Stimulated activated CD8-positive, alpha-beta memory T cell treated with anti-CD3 and anti-CD28 coated beads, Interleukin-2, amount 100 ng/mL, for 48 hours (primary cell): ENCODE measurements around the gene LRRC41.
A peak's percentile ranks its signal among the peaks of the same experiment; 100 is the strongest.
"Not testable (repeated sequence)": the region's sequence is repeated elsewhere in the genome, so short reads cannot be mapped to it uniquely, and the experiment has no call there.

Experiments used
- DNase-seq, 2 donors: peaks; one replicate each; pipeline ENCODE4 v3.0.0-alpha.2; 2020; ENCODE audit warnings: low read depth in 2 of 2

Gene LRRC41, protein sequence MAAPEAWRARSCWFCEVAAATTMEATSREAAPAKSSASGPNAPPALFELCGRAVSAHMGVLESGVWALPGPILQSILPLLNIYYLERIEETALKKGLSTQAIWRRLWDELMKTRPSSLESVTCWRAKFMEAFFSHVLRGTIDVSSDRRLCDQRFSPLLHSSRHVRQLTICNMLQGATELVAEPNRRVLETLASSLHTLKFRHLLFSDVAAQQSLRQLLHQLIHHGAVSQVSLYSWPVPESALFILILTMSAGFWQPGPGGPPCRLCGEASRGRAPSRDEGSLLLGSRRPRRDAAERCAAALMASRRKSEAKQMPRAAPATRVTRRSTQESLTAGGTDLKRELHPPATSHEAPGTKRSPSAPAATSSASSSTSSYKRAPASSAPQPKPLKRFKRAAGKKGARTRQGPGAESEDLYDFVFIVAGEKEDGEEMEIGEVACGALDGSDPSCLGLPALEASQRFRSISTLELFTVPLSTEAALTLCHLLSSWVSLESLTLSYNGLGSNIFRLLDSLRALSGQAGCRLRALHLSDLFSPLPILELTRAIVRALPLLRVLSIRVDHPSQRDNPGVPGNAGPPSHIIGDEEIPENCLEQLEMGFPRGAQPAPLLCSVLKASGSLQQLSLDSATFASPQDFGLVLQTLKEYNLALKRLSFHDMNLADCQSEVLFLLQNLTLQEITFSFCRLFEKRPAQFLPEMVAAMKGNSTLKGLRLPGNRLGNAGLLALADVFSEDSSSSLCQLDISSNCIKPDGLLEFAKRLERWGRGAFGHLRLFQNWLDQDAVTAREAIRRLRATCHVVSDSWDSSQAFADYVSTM

DNA sequence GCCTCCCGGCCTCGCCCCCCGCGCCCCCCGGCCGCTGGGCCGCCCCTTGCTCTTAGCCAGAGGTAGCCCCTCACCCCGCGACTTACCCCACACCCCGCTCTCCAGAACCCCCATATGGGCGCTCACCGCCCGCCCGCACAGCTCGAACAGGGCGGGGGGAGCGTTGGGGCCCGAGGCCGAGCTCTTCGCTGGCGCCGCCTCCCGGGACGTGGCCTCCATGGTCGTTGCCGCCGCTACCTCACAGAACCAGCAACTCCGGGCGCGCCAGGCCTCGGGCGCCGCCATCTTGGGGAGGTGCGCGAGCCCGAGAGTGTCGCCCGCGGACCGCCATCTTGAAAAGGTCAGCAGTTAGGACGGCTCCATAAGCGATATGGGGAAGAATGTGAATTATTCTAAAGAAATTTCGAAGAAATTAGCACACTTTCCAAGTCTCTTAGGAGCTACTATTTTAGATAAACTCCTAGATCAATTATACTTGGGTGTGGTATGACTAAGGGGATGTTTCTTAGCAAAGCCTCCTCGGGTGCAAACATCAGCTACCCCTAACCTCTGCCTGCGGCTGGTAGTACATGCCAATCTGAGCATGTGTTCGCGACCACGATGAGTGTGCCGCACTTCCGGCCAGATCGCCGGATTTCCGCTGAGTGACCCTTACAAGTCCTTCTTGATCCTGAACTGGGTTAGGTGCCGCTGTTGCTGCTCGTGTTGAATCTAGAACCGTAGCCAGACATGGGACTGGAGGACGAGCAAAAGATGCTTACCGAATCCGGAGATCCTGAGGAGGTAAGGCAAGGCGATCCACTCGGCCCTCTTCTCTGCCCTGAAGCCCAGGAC lies at the start of gene LRRC41, which contains the start of gene UQCRH:
LRRC41 (minus strand) TSS at position 579 of the 834 bp plus-strand sequence; CDS start at position 285, 294 bp downstream.
UQCRH (plus strand) TSS at position 661 of the 834 bp plus-strand sequence; CDS start at position 730, 69 bp downstream.
- DNase-seq, result peak; percentile 84 to 87

DNA sequence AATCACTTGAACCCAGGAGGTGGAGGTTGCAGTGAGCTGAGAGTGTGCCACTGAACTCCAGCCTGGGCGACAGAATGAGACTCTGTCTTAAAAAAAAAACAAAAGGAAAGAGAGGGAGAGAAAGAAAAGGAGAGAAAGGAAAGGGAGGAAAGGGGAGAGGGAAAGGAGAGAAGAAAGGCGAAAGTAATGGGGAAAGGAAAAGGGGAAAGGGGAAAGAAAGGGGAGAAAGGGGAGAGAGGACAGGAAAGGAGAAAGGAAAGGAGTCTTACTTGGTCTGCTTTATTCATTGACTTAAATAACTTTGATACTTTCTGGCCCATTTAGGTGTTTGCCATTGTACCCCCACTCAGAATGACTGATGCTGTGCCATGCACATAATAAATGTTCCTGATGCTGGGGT lies 48.9 kb upstream of the LRRC41 start:
- no peak for DNase-seq

DNA sequence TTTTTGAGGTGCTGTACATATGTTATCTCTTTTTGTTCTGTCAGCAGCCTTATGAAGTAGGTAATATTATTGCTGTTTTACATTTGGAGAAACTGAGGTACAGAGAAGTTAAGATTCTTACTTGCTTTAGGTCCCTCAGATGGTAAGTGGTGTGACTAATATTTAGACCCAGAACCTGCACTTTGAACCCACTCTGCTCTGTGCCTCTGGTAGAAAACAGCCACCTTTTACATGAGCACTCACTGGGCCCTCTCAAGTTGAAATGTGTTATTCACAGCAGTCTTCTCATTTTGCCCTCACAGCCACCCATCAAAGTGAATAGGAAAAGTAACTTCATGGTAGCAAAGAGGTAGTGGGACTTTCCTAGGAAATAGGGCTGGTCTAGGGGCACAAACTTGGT lies 41.9 kb upstream of the LRRC41 start:
- DNase-seq, result no peak

DNA sequence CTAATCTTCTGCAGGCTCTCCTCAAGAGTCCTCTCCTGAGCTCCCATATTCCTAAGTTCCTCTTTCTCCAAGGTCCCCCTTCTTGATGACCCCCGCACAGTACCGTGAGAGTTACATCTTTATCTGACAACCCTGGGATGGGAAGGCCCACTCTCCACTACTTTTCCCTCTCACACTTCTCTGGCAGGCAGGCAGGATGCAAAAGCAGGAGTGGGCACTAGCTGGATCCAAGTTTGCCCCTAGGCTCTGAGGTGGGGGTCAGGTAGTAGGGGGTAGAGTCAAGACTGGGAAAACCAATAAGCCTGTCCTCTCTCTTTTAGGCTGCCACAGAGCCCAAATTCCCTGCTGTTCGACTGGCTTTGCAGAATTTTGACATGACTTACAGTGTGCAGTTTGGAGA lies 41.1 kb upstream of the LRRC41 start:
- no peak for DNase-seq

DNA sequence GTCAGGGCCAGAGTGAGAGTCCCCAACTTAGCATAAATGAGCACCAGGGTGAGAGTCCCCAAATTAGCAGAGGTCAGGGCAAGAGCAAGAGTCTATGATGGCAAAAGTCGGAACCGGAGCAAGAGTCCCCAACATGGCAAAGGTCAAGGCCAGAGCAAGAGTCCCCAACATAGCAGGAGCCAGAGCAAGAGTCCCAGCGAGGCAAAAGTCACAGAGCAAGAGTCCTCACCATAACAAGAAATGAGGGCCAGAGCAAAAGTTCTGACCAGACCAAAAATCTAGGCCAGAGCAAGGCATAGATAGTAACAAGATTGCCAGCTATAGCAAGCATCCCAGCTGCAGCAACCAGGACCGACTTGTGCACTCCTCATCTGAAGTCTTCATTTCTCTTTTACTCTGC lies 40.3 kb upstream of the LRRC41 start:
- no peak for DNase-seq

DNA sequence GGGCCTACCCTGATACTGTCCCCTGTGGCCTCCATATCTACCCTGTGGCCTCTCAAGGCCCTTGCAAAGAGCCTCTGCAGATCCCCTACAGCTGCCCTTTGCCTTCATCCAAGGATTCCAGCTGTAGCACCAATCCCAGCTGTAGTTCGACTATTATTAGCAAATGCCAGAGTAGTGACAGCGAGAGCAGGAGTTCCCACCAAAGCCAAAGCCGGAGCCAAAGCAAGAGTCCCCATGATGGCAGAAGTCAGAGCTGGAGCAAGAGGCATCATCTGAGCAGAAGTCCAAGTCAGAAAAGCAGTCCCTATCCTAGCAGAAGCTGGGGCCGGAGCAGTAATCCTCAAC lies 39.9 kb upstream of the LRRC41 start:
- DNase-seq, result no peak

DNA sequence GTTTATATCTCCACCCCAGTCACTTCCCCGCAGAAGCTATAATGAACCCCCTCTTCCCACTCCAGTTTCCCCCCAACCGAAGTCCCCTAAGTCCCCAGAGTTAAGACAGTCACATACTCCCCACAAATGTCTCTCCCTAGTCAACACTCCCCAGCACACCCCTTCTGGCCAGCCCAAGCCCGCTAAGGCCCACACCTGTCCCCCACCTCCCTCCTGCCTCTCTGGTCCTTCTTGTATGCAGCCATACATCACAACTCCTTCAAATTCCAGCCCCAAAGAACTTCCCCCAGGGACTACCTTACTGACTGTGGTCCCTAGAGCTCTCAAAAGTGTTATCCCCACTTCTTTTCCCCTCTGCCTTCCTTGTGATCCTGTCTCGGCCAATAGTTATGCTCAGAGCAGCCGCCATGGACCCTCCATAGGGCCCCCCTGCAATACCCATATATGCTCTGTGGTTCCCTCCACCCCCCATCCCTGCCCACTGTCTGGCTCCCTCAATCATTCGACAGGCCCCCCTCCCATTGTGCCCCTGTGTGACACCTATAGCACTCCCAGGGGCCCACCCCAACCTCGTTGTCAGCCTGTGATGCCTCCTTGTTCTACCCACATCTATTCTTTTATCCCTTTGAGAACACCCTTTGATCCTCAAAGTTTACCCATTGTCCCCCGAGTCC lies 39.4 kb upstream of the LRRC41 start:
- DNase-seq, result no peak

DNA sequence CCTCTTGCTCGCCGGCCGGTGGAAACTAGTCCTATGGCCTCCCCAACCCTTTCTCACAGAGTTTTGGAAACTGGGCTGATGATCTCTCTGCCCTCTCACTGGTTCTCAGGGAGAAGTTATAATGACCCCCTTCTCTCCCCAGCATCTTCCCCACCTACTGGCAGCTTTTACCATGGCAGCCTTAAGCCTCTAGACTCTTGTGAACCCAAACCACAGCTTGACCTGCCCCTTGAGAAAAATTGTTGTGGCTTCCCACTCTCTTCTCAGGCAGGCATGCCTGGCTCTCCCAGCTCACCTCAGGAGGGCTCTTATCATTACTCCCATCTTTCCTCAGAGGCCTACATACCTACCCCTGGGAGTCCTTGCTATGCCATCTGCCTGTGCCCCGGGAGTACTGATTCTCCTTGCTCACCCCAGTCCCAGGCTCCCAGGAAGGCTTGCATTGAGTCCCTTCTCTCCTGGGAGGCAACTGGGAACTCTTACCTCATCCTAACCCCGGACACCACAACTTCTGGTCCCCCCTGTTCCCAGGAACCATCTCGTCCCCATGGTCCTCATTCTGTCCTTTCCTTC lies 38.8 kb upstream of the LRRC41 start:
- no peak for DNase-seq

DNA sequence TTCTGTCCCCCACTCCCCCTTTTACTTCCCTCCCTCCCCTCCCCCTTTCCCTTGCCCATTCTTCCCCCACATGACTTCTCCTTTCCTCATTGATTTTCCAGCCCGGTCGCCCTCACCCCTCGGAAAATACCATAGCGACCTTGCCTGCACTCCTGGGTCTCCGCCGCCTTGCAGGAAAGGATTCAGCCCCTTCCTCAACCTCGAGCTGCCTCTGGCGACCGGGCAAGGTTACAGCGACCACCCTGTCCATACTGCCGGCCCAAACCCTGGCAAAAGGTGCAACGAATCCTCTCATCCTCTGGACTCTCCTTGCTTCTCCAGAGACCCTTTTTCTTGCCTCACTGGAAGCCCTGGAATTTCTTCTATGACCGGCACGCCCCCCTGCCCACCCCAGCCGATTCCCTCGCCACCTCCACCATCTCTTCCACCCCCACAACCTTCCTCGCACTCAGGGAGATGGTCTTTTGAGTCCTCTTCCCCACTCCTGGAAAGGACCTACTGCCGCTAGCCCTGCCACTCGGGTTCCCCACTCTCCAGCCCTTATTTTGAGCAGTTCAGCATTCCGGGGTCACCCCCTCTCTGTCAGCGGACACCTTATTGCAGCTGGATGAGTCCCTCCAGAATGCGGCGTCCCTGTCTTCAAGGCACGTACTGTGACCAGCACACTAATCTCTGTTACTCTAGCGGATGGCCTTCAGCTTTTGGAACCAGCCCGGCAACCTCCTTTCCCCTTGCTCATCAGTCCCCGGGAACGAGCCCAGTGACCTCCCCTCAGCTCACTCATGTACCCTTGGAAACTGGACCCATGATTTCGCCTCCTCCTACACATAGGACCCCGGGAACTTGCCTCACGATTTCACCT lies 38.0 kb upstream of the LRRC41 start:
- DNase-seq, result no peak

DNA sequence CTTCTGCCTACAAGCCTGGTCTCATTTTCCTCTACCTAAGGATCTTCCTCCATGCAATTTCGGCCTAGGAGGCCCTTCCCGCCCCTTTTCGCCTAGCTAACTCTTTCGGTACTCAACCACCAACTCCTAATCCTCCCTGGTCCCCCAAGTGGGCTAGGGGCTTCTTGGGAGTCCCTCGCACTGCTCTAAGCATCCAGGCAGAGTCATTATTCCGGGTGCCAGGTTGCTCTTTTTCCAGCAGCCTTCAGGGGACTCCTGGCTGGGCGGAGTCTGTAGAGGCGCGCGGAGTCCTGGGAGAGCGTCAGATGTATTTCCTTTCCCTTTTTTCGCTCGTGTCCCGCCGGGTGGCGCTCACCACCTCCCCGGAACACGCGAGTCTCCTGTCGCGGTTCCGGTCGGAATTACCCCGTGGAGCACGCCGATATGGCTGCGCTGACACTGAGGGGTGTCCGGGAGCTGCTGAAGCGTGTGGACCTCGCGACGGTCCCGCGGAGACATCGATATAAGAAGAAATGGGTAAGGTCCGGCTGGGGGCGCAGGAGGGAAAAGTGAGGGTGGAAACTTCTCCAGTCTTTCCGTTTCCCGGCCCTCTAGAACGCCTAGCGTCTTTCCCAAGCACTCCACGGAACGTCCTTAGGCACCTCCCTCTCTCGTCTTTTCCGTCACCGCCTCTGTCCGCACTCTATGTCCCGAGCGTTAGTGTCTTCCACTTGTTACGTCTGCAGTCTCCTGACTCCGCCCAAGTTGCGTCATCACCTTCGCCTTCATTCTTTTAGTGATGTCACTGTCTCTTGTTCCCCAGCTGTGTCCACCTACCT lies 37.2 kb upstream of the LRRC41 start, which contains the start of gene NSUN4:
NSUN4 (plus strand) TSS at position 404 of the 818 bp plus-strand sequence; CDS start at position 424, 20 bp downstream.
- peak; percentile 74 to 77 for DNase-seq

DNA sequence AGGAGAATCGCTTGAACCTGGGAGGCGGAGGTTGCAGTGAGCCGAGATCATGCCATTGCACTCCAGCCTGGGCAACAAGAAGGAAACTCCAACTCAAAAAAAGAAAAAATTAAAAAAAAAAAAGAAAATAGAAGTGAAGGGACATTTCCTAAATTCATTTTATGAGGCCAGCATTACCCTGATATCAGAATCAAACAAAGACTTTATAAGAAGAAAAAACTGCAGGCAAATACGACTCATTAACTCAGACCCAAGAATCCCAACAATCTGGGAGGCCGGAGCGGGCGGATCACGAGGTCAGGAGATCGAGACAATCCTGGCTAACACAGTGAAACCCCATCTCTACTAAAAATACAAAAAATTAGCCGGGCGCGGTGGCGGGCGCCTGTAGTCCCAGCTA lies 34.0 kb upstream of the LRRC41 start:
- not testable (repeated sequence) for DNase-seq

DNA sequence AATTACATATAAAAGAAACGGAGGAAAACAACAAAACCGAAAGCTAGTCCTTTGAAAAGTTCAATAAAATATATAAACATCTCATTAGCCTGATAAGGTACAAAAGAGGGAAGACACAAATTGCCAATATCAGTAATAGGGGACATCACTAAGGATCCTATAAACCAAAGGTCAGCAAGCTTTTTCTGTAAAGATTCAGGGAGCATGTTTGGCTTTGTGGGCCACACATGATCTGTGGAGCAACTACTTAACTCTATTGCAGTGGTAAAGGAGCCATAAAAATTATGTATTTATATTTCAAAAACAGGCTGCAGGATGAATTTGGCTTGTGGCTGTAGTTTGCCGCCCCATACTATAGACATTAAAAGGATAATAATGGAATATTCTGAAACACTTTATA lies 31.7 kb upstream of the LRRC41 start:
- DNase-seq, result no peak

DNA sequence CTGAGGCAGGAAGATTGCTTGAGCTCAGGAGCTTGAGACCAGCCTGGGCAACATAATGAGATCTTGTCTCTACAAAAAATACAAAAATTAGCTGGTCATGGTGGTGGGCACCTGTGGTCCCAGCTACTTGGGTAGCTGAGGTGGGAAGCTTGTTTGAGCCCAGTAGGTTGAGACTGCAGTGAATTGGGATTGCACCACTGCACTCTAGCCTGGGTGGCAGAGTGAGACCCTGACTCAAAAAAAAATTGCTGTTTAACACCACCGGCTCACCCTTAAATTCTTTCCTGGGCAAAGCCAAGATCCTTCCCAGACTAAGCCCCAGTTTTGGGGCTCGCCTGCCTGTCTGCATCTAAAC lies 30.6 kb upstream of the LRRC41 start:
- DNase-seq, result no peak

DNA sequence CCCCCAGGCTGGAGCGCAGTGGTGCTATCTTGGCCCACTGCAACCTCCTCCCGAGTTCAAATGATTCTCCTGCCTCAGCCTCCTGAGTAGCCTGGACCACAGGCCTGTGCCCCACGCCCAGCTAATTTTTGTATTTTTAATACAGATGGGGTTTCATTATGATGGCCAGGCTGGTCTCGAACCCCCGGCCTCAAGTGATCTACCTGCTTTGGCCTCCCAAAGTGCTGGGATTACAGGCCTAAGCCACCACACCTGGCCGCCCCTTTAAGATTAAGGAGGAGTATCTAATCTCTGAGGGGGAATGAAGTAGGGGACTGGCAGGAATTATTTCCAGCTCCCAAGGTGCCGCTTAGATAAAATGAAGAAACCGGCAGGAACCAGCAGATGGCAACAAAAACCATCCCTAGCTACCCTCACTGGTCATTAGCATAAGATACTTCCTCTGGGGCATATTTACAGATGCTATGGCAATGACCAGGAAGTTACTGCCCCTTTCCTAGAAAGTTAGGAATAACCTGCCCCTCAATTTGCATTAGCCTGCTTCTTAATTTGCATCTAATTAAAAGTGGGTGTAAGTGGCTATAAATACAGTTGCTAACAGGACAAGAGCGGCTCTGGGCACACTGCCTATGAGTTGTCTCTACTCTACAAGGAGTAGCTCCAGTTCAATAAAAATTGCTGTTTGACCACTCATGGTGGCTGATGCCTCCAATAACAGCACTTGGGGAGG lies 30.0 kb upstream of the LRRC41 start:
- DNase-seq, result no peak

DNA sequence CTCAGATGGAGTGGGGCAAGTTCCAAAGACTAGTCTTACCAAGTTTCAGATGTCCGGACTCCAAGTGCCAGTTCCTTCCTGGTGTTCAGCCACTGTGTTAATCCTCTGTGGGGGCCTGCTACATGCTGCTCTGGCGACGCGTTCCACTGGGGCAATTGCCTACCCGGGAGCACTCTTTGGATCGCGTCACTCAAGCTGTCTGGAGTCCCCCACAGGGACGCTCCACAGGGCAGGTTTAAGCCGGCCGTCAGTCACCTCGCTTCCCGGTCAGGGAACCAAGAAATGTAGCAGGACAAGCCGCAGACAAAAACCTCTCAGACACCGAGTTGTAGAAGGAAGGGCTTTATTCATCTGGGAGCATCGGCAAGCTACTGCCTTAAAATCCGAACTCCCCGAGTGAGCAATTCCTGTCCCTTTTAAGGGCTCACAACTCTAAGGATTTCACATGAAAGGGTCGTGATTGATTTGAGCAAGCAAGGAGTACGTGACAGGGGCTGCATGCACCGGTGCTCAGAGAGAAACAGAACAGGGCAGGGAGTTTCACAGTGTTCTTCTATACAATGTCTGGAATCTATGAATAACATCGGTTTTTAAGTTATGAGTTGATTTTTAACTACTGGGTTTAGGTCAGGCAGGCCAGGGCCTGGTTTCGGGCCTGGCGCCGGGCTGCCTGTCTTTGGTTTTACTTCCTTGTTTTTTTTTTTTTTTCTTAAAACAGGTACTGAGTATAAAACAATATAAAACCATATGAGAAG lies 28.5 kb upstream of the LRRC41 start:
- DNase-seq, result not testable (repeated sequence)

DNA sequence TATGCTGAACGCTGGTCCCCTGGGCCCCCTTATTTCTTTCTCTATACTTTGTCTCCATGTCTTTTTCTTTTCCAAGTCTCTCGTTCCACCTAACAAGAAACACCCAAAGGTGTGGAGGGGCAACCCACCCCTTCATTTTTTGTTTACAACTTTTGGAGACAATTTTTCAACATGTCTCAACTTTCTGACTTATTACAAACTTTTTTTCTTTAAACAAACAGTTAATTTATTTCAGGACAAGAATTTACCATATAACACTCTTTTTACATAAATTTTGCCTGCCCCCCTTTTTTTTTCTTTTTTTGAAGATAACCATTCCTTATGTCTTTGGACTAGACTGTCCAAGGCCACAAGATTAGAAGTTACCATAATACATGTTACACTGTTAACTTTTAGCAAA lies 27.0 kb upstream of the LRRC41 start:
- DNase-seq, result not testable (repeated sequence)

DNA sequence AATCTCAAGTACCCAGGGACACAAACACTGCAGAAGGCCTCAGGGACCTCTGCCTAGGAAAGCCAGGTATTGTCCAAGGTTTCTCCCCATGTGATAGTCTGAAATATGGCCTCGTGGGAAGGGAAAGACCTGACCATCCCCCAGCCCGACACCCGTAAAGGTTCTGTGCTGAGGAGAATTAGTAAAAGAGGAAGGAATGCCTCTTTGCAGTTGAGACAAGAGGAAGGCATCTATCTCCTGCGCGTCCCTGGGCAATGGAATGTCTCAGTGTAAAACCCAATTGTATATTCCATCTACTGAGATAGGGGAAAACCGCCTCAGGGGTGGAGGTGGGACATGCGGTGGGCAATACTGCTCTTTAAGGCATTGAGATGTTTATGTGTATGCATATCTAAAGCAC lies 26.4 kb upstream of the LRRC41 start:
- not testable (repeated sequence) for DNase-seq

DNA sequence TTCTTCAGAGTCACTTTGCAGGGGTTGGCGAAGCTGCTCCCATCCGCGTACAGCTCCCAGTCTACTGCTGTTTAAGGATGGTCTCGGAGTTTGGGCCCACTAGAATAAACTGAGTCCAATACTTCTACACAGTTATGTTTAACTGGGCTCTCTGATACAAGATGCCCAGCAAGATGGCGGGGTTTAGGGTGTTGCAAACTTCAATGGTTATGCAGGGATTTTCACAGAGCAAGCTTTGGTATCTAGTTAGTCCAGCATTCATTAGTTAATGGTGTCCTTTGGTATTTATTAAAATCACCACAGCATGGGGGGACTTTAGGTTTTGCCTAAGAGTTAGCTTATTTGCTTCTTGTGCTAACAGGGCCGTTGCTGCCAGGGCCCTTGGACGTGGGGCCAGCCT lies 24.8 kb upstream of the LRRC41 start:
- DNase-seq, result not testable (repeated sequence)
